T-helper 17 cell (primary cell): ENCODE data around the gene MS4A7. TPM values are rescaled to one million over a fixed set of nuclear protein-coding genes. Genes with fewer than 3 reads are reported as not detected.

Source experiments
- ATAC-seq: fragments of 150-1000 bp; cut with Tn5 transposase; 2 replicates; pipeline ENCODE4 v1.10.0; 2021; ENCODE audit warnings: mild to moderate bottlenecking, moderate library complexity
- DNase-seq, 3 donors: peaks; one replicate each; pipeline versions ENCODE4 v3.0.0 to v3.0.0-alpha.2; 2020 to 2021
- H3K9me3 ChIP-seq: one replicate; pipeline ENCODE4 v1.7.0; 2013; ENCODE audit warnings: low read length, mild to moderate bottlenecking; ENCODE audit not compliant: control insufficient read depth, poor library complexity, severe bottlenecking
- H3K27ac Mint-ChIP-seq: one replicate; pipeline ENCODE4 v1.8.0; 2022; ENCODE audit warnings: mild to moderate bottlenecking, moderate library complexity, mixed read lengths
- H3K27me3 Mint-ChIP-seq: one replicate; pipeline ENCODE4 v1.8.0; 2022; ENCODE audit warnings: mixed read lengths
- H3K36me3 Mint-ChIP-seq: one replicate; pipeline ENCODE4 v1.8.0; 2022; ENCODE audit warnings: low read depth, mixed read lengths
- H3K4me1 Mint-ChIP-seq: one replicate; pipeline ENCODE4 v1.8.0; 2022; ENCODE audit warnings: mild to moderate bottlenecking, mixed read lengths
- H3K4me3 Mint-ChIP-seq: one replicate; pipeline ENCODE4 v1.8.0; 2022; ENCODE audit warnings: mild to moderate bottlenecking, moderate library complexity, mixed read lengths
- total RNA-seq, 4 donors: library from RNA in 2 of 4; stranded (reverse) in 2 of 4; gene quantifications; one replicate each; pipeline ENCODE4 v1.2.3 and lab custom pipeline; 2022 to 2026

The MS4A7 gene
- total RNA-seq, 2 donors from 2014 or later, result 0.21 to 4.7 TPM

- Mint-ChIP-seq H3K27ac (no peak overlapping the region), H3K4me1 (no peaks in the 10 kb centered on the region), H3K4me3 (no peak overlapping the region), H3K27me3 (peaks cover 73% of the 10 kb centered on the region), H3K36me3 (no peaks in the 10 kb centered on the region)
- no peaks in the 10 kb centered on the region for H3K9me3 ChIP-seq
- no peak for DNase-seq
- ATAC-seq, result peak; percentile 69
Measured at GRCh38 chr11:60377401-60378136, 763 bp upstream of the MS4A7 start.

DNA sequence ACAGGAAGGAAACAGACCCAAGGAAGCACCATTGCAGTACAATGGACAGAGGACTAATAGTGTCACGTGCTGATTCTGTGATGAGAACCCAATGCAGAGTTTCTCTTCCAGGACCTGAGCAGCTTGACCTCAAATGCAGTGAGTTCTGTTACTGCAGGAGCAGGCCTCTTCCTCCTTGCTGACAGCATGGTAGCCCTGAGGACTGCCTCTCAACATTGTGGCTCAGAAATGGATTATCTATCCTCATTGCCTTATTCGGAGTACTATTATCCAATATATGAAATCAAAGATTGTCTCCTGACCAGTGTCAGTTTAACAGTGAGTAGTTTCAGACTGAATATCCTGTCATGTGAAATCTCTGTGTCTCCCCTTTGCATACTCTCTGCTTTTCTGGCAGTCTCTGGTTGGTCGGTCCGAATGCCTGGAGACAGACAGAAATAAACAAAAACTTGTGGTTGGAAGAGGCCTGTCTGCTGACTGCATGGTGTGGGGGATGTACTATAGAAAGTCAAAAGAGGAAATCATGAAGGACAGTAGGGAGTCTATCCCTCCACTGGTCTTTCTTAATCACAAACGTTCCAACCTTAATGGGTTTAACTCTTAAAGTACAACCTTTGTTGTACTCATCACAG is 11.1 kb downstream of the MS4A7 start:
- DNase-seq (no peak), ATAC-seq (peak; percentile 72)
- peaks cover 3% of the 10 kb centered on the region for H3K4me1 Mint-ChIP-seq
- H3K27ac Mint-ChIP-seq, result no peak overlapping the region
- peaks cover 18% of the 10 kb centered on the region for H3K27me3 Mint-ChIP-seq
- no peaks in the 10 kb centered on the region for H3K36me3 Mint-ChIP-seq
- no peak overlapping the region for H3K4me3 Mint-ChIP-seq
- no peaks in the 10 kb centered on the region for H3K9me3 ChIP-seq

DNA sequence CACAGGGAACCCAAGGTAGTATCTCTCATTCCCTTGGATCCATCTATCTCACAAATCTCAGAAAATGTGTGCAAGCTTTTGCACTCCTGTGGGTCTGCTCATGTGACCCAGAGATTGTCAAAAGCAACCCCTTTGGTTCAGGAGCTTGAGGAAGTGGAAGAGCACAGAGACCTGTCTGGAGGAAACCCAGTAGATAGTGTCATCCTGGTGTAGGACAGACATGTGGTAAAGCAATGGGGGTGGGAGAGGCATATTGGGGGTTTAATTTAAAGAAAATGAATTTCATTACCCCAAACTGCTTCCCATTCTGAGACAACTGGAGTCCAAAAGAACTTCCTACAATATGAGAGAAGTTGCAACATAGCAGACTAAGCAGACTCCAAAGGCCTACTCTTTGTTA is 12.1 kb downstream of the MS4A7 start:
- Mint-ChIP-seq H3K36me3 (no peaks in the 10 kb centered on the region), H3K4me3 (no peak overlapping the region), H3K4me1 (peaks cover 3% of the 10 kb centered on the region), H3K27me3 (peaks cover 10% of the 10 kb centered on the region), H3K27ac (no peak overlapping the region)
- no peaks in the 10 kb centered on the region for H3K9me3 ChIP-seq
- DNase-seq (no peak), ATAC-seq (no peak)

- no peak for DNase-seq
- Mint-ChIP-seq H3K27ac (no peak overlapping the region), H3K4me1 (peaks cover 3% of the 10 kb centered on the region), H3K36me3 (no peaks in the 10 kb centered on the region), H3K4me3 (no peak overlapping the region), H3K27me3 (peaks cover 15% of the 10 kb centered on the region)
- ATAC-seq, result no peak
- no peaks in the 10 kb centered on the region for H3K9me3 ChIP-seq
Measured at GRCh38 chr11:60392361-60392760, 14.0 kb downstream of the MS4A7 start.

- Mint-ChIP-seq H3K4me3 (no peak overlapping the region), H3K27ac (no peak overlapping the region), H3K36me3 (no peaks in the 10 kb centered on the region), H3K27me3 (peaks cover 15% of the 10 kb centered on the region), H3K4me1 (peaks cover 3% of the 10 kb centered on the region)
- no peaks in the 10 kb centered on the region for H3K9me3 ChIP-seq
- ATAC-seq (no peak), DNase-seq (no peak)
Measured at GRCh38 chr11:60393016-60393415, 14.7 kb downstream of the MS4A7 start.

DNA sequence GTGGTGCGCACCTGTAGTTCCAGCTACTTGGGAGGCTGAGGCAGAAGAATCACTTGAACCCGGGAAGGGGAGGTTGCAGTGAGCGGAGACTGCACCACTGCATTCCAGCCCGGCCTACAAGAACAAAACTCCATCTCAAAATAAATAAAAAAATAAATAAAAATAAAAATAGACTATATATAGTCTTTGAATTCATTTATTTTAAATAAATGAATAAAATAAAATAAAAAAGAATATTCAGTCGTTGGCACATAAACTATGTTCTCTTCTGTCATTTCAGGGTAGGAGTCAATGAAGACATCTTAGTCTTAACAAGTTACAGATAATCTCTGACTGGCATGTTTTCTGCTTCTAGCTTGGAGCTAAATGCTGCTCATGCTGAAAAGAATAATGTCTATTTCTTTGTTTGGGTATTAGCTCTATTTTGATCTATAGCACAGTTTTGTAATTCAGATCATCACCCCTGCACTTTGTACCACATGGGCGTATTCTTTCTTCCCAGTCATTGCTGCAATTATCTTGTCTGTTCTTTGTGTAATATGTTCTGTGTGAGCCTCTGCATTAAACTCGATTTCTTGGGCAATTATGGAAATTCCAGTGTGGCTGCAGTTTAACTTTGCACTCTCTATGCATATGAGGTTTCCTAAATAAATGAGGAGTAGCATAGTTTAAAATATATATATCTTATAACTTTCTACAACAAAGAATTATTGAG is 16.5 kb downstream of the MS4A7 start:
- ATAC-seq (no peak), DNase-seq (no peak)
- no peak overlapping the region for H3K27ac Mint-ChIP-seq
- H3K4me1 Mint-ChIP-seq, result no peaks in the 10 kb centered on the region
- no peaks in the 10 kb centered on the region for H3K36me3 Mint-ChIP-seq
- peaks cover 25% of the 10 kb centered on the region for H3K27me3 Mint-ChIP-seq
- no peak overlapping the region for H3K4me3 Mint-ChIP-seq
- H3K9me3 ChIP-seq, result no peaks in the 10 kb centered on the region

GRCh38 chr11:60396382-60396781 is 18.1 kb downstream of the MS4A7 start, which contains the start of gene MS4A14:
MS4A14 (plus strand) TSS chr11:60396459; CDS start chr11:60396579, 120 bp downstream.
- ATAC-seq, result no peak
- peaks cover 26% of the 10 kb centered on the region for H3K27me3 Mint-ChIP-seq
- no peaks in the 10 kb centered on the region for H3K9me3 ChIP-seq
- H3K4me1 Mint-ChIP-seq, result no peaks in the 10 kb centered on the region
- H3K36me3 Mint-ChIP-seq, result no peaks in the 10 kb centered on the region
- DNase-seq, result no peak
- no peak within 1 kb of the TSS for H3K27ac Mint-ChIP-seq
- no peak within 1 kb of the TSS for H3K4me3 Mint-ChIP-seq

DNA sequence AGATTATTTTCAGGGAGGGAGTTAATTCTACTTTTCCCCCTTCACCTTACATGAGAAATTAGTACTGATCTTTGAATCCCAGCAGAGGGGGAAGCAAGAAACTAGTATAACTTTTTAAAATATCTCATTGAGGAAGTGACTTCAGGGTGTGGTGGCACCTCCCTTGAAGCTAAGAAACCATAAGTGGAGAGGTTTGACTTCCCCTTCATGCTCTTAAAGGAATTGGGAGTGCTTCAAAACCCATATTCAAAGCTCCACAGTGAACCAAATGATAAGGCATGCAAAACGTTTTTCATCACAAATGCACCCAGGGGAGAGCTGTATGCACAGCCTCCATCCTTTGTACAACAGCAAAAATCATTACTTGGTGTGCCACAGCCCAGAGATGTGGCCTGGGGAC is 18.5 kb downstream of the MS4A7 start:
- Mint-ChIP-seq H3K36me3 (no peaks in the 10 kb centered on the region), H3K27ac (no peak overlapping the region), H3K4me3 (no peak overlapping the region), H3K27me3 (peaks cover 26% of the 10 kb centered on the region), H3K4me1 (no peaks in the 10 kb centered on the region)
- no peaks in the 10 kb centered on the region for H3K9me3 ChIP-seq
- DNase-seq, result no peak
- ATAC-seq, result no peak

- Mint-ChIP-seq H3K4me3 (no peak overlapping the region), H3K4me1 (no peaks in the 10 kb centered on the region), H3K36me3 (no peaks in the 10 kb centered on the region), H3K27me3 (peaks cover 41% of the 10 kb centered on the region), H3K27ac (no peak overlapping the region)
- DNase-seq (no peak), ATAC-seq (no peak)
- H3K9me3 ChIP-seq, result no peaks in the 10 kb centered on the region
Measured at GRCh38 chr11:60420015-60420414, 41.7 kb downstream of the MS4A7 start.

DNA sequence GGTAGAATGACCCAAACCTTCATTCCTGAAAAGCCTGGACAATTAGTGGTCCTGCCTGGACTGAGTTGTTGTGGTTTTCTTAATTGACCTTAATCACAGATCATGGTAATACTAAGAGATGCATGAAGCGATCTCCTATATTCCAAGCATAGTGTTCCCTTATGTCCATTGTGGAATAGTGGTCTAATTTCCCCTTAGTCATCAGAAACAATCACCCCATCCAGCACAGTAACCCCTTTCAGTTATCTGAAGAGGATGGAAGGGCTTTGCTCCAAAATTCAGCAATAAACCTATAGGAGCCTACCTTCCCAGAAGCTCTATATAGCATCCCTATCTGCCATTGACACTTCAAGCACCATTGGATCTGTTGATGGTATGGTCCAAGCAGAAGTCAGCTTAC is 44.3 kb downstream of the MS4A7 start:
- Mint-ChIP-seq H3K27ac (no peak overlapping the region), H3K27me3 (peaks cover 39% of the 10 kb centered on the region), H3K36me3 (no peaks in the 10 kb centered on the region), H3K4me1 (no peaks in the 10 kb centered on the region), H3K4me3 (no peak overlapping the region)
- no peaks in the 10 kb centered on the region for H3K9me3 ChIP-seq
- DNase-seq (no peak), ATAC-seq (no peak)

DNA sequence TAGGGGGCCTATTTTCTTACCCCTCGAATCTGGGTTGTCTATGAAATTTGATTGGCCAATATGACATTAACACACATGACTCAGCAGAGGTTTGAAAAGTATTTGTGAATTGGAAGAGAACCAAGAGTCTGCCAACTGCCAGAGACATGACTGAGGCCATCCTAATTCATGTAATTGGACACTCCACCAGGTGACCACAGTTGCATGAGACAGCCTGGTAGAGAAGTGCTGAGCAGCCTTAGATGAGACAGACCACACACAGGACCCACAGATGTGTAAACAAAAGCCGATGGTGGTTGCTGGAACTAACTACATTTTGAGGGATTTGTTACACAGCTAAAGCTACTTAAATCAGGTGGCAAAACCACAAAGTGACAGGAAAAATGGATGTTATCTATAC is 50.2 kb downstream of the MS4A7 start:
- Mint-ChIP-seq H3K4me3 (no peak overlapping the region), H3K27ac (no peak overlapping the region), H3K4me1 (no peaks in the 10 kb centered on the region), H3K27me3 (peaks cover 70% of the 10 kb centered on the region), H3K36me3 (no peaks in the 10 kb centered on the region)
- no peak for DNase-seq
- H3K9me3 ChIP-seq, result no peaks in the 10 kb centered on the region
- no peak for ATAC-seq

DNA sequence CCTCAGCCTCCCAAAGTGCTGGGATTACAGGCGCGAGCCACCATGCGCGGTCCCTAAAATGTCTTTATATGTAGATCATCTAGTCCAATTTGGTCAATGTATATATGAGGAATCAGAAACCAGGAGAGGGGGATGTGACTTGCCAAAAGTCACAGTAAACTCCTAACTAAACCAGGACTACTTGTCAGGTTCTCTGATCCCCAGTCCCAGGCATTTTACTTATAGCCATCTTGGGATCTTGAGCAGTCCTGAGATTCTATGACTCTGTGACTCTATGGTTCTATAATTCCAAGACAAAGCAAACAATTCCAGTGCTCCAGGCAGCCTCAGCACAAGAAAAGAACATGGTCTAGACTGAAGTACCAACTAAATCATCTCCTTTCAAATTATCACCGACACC is 50.9 kb downstream of the MS4A7 start, which contains the start of gene MS4A5:
Gene MS4A5, plus strand, starts transcription at position 301 of the 400 bp plus-strand sequence. CDS start 103 bp downstream, outside the sequence.
- Mint-ChIP-seq H3K27ac (no peak within 1 kb of the TSS), H3K4me1 (no peaks in the 10 kb centered on the region), H3K36me3 (no peaks in the 10 kb centered on the region), H3K27me3 (peaks cover 71% of the 10 kb centered on the region), H3K4me3 (no peak within 1 kb of the TSS)
- DNase-seq (no peak), ATAC-seq (no peak)
- H3K9me3 ChIP-seq, result no peaks in the 10 kb centered on the region

DNA sequence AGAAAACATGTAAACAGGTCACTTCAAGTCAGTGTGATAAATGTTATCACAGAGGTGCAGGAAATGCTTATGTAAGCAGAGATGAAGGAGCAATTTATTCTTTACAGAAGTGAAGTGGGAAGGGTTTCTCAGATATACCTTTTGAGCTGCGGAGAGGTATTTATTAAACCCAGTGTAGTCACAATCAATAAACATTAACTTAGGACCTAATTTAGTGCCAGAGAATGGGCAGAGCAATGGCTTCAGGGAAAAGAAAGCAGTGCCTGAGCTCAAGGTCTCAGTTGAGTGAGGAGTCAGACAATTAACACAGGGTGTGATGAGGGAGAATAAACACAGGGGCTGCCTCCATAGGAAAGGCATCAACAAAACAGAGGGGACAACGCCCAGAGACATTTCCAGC is 52.9 kb downstream of the MS4A7 start:
- Mint-ChIP-seq H3K36me3 (no peaks in the 10 kb centered on the region), H3K27me3 (peaks cover 53% of the 10 kb centered on the region), H3K4me1 (no peaks in the 10 kb centered on the region), H3K27ac (no peak overlapping the region), H3K4me3 (no peak overlapping the region)
- ATAC-seq (no peak), DNase-seq (no peak)
- H3K9me3 ChIP-seq, result no peaks in the 10 kb centered on the region
